Measurements from ENCODE around the gene AFF4. TPM values are rescaled to one million over a fixed set of nuclear protein-coding genes. Genes with fewer than 3 reads are reported as not detected.

Gene AFF4
- total and polyA plus RNA-seq, 9 of the 15 experiments (the other 6 are each of a cell fraction or from before 2014, with no cell fraction given) = 1.7 to 25.8 (median 17.9) TPM

DNA sequence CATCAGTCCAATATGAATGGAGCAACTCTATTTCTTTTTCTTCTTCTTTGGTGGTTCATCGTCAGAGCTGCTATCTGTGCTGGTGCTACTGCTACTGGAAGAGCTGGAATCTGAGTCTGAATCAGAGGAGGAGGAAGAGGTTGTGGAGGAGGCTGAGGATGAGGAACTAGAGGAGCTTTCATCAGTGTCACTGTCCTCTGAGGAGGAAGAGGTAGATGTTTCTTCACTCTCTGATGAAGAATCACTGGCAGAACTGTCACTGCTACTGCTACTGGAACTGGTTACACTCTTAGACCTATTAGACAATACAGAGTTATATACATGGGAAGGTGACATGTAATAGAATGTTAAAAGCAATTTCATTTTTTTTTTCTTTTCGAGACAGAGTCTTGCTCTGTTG is 35.1 kb upstream of the AFF4 start (continued):
- TF ChIP-seq, protein P1, sequence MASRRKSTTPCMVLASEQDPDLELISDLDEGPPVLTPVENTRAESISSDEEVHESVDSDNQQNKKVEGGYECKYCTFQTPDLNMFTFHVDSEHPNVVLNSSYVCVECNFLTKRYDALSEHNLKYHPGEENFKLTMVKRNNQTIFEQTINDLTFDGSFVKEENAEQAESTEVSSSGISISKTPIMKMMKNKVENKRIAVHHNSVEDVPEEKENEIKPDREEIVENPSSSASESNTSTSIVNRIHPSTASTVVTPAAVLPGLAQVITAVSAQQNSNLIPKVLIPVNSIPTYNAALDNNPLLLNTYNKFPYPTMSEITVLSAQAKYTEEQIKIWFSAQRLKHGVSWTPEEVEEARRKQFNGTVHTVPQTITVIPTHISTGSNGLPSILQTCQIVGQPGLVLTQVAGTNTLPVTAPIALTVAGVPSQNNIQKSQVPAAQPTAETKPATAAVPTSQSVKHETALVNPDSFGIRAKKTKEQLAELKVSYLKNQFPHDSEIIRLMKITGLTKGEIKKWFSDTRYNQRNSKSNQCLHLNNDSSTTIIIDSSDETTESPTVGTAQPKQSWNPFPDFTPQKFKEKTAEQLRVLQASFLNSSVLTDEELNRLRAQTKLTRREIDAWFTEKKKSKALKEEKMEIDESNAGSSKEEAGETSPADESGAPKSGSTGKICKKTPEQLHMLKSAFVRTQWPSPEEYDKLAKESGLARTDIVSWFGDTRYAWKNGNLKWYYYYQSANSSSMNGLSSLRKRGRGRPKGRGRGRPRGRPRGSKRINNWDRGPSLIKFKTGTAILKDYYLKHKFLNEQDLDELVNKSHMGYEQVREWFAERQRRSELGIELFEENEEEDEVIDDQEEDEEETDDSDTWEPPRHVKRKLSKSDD (conservative IDR thresholded peaks at IDR 0.05; ENCODE audit: low read length) = no peak
- no peak for TF ChIP-seq NFATC3 (IDR thresholded peaks at IDR 0.05)

DNA sequence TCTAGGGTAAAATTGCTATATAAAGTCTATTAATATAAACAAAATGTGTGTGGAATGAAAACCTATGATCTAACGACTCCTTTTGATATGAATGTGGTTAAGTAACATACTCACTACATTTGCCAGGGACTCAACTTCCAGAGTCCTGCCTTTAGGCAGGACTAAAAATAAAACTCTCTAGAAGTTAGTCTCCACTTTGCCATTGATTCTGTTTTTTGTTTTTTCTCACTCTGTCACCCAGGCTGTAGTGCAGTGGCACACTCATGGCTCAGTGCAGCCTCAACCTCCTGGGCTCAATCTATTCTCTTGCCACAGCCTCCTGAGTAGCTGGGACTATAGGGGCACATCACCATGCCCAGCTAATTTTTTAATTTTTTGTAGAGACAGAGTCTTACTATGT is 32.9 kb upstream of the AFF4 start:
- no peak for ATAC-seq
- no peaks in the 10 kb centered on the region for H3K9me1 ChIP-seq (ENCODE audit: control insufficient read depth, insufficient read depth, low read length)
- in situ Hi-C loops (cut with MboI) = no loop called here
- TF ChIP-seq SAFB2 (IDR thresholded peaks at IDR 0.05; ENCODE audit: borderline replicate concordance, low read depth, low read length, severe bottlenecking) (no peak), ZNF764 (CRISPR knock-in tag; IDR thresholded peaks at IDR 0.05; ENCODE audit: low read depth) (no peak), POLR2A (conservative IDR thresholded peaks at IDR 0.05) (no peak), MTA2 (IDR thresholded peaks at IDR 0.05; ENCODE audit: low read depth) (no peak), KDM5B (IDR thresholded peaks at IDR 0.05; ENCODE audit: insufficient replicate concordance, low read depth, low read length) (no peak), ATF1 (CRISPR knock-in tag; IDR thresholded peaks at IDR 0.05) (no peak), ATF1 (tag; IDR thresholded peaks at IDR 0.05) (no peak), ESRRB (CRISPR knock-in tag; IDR thresholded peaks at IDR 0.05; ENCODE audit: borderline replicate concordance) (no peak), MTF1 (CRISPR knock-in tag; IDR thresholded peaks at IDR 0.05; ENCODE audit: borderline replicate concordance) (no peak), PHF20 (IDR thresholded peaks at IDR 0.05; ENCODE audit: partially characterized antibody) (no peak), FOSL1 (tag; conservative IDR thresholded peaks at IDR 0.05) (no peak)
- TF ChIP-seq, protein P2, sequence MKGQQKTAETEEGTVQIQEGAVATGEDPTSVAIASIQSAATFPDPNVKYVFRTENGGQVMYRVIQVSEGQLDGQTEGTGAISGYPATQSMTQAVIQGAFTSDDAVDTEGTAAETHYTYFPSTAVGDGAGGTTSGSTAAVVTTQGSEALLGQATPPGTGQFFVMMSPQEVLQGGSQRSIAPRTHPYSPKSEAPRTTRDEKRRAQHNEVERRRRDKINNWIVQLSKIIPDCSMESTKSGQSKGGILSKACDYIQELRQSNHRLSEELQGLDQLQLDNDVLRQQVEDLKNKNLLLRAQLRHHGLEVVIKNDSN (CRISPR knock-in tag; IDR thresholded peaks at IDR 0.05) = no peak
- H3K4me2 ChIP-seq (ENCODE audit: insufficient read depth, low read length) = no peak overlapping the region
- ChIA-PET CTCF (ENCODE audit: low intra/inter-chr PET ratio) (no interaction called here), POLR2A (interaction anchor here (1.2 kb wide), 1 partner anchor 55 kb away, joined by 4 read pairs; the partner anchor contains the start of gene HSPA4)
- H3K9me3 ChIP-seq (replicated peaks; ENCODE audit: control insufficient read depth, insufficient read depth, low read depth, low read length) = no peaks in the 10 kb centered on the region
- FAIRE-seq = no peak
- no peak overlapping the region for H3K4me3 ChIP-seq
- H3K27ac ChIP-seq (ENCODE audit: extremely low read depth, low read depth, low read length) = no peak overlapping the region
- H3K27me3 ChIP-seq (ENCODE audit: control insufficient read depth in 2 of 2, insufficient read depth in 2 of 2, low read length in 2 of 2) = no peaks in the 10 kb centered on the region
- no peaks in the 10 kb centered on the region for H3K79me2 ChIP-seq (ENCODE audit: control insufficient read depth, insufficient read depth, low read length)
- H2AFZ ChIP-seq (ENCODE audit: low read depth, low read length) = no peak overlapping the region
- H3K4me1 ChIP-seq (replicated peaks in 1 of 2; ENCODE audit: control insufficient read depth in 2 of 2, insufficient read depth in 2 of 2, low read length in 2 of 2) = no peaks in the 10 kb centered on the region
- no peaks in the 10 kb centered on the region for H4K20me1 ChIP-seq (replicated peaks; ENCODE audit: control insufficient read depth, insufficient read depth, low read length)
- BruUV-seq (replicated peaks) = no TSS peak
- 50% methylated on average over 1 of the region's 1 CpG for WGBS (ENCODE audit: insufficient coverage, low coverage, missing lambda C conversion rate)
- intact Hi-C loops (cut with micrococcal nuclease) = no loop called here
- DNase-seq (ENCODE audit: extremely low read depth in 1 of 4, low spot score in 3 of 4) = no peak
- H3K9ac ChIP-seq (ENCODE audit: insufficient read depth in 1 of 2, low read depth in 2 of 2, low read length in 2 of 2) = no peak overlapping the region
- H3K36me3 ChIP-seq (ENCODE audit: control insufficient read depth, insufficient read depth, low read length) = peaks cover 3% of the 10 kb centered on the region; the same call in 1 of the 3 replicates

All from K562 (cell line).